ENCODE data around the gene SNUPN.

SNUPN gene

GRCh38 chr15:75578173-75578947, 47.2 kb downstream of the SNUPN start:
- peaks cover 10% of the 10 kb centered on the region for H3K36me3 Mint-ChIP-seq (ENCODE audit: low read depth)
- peak overlapping the region; percentile 96 for H3K4me3 Mint-ChIP-seq
- DNase-seq, result peak; percentile 47
- H3K27ac Mint-ChIP-seq, result peak overlapping the region; percentile 90
- no peaks in the 10 kb centered on the region for H3K9me3 Mint-ChIP-seq
- no peak for TF ChIP-seq CTCF (IDR thresholded peaks at IDR 0.05)
- peaks cover 29% of the 10 kb centered on the region for H3K4me1 Mint-ChIP-seq
- H3K27me3 Mint-ChIP-seq (ENCODE audit: low read depth, poor library complexity), result no peaks in the 10 kb centered on the region

- no peaks in the 10 kb centered on the region for H3K9me3 Mint-ChIP-seq
- H3K27me3 Mint-ChIP-seq (ENCODE audit: low read depth, poor library complexity), result no peaks in the 10 kb centered on the region
- H3K27ac Mint-ChIP-seq, result peak overlapping the region; percentile 90
- H3K4me1 Mint-ChIP-seq, result peaks cover 34% of the 10 kb centered on the region
- H3K36me3 Mint-ChIP-seq (ENCODE audit: low read depth), result peaks cover 10% of the 10 kb centered on the region
- no peak for TF ChIP-seq CTCF (IDR thresholded peaks at IDR 0.05)
- DNase-seq, result no peak
- H3K4me3 Mint-ChIP-seq, result peak overlapping the region; percentile 96
Measured at GRCh38 chr15:75577401-75578172, 47.9 kb downstream of the SNUPN start.

GRCh38 chr15:75573648-75574384, 51.7 kb downstream of the SNUPN start:
- peak overlapping the region; percentile 29 for H3K4me3 Mint-ChIP-seq

DNA sequence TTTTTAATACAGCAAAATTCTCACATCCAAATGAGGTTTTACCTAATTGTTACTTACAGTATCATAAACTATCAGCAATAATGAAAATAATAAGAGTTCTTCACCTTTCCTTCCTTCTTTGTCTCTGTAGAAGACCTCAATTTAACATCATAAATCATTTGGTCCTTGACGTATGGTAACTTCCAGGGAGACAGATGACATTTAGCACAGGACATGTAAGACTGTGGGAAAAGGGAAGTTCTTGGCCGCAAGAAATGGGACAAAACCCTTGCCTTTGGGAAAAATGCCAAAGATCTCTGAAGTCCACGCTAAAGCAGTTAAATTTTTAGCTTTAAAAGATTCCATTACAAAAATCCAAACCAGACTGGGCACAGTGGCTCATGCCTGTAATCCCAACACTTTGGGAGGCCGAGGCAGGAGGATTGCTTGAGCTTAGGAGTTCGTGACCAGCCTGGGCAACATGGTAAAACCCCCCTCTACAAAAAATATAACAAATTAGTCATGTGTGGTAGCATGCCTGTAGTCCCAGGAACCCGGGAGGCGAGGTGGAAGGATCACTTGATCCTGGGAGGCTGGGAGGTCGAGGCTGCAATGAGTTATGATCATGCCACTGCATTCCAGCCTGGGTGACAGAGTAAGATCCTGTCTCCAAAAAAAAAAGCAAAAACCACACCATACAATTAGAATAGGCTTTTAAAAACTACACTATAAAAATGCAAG, 55.2 kb downstream of the SNUPN start:
- TF ChIP-seq CTCF (IDR thresholded peaks at IDR 0.05), result no peak

More at GRCh38 chr15:75573648-75574384, 51.7 kb downstream of the SNUPN start:
- no peak for TF ChIP-seq CTCF (IDR thresholded peaks at IDR 0.05)
- DNase-seq, result no peak
- Mint-ChIP-seq H3K9me3 (peaks cover 4% of the 10 kb centered on the region), H3K4me1 (peaks cover 33% of the 10 kb centered on the region), H3K27me3 (ENCODE audit: low read depth, poor library complexity) (no peaks in the 10 kb centered on the region), H3K27ac (peak overlapping the region; percentile 94), H3K36me3 (ENCODE audit: low read depth) (peaks cover 27% of the 10 kb centered on the region)

DNA sequence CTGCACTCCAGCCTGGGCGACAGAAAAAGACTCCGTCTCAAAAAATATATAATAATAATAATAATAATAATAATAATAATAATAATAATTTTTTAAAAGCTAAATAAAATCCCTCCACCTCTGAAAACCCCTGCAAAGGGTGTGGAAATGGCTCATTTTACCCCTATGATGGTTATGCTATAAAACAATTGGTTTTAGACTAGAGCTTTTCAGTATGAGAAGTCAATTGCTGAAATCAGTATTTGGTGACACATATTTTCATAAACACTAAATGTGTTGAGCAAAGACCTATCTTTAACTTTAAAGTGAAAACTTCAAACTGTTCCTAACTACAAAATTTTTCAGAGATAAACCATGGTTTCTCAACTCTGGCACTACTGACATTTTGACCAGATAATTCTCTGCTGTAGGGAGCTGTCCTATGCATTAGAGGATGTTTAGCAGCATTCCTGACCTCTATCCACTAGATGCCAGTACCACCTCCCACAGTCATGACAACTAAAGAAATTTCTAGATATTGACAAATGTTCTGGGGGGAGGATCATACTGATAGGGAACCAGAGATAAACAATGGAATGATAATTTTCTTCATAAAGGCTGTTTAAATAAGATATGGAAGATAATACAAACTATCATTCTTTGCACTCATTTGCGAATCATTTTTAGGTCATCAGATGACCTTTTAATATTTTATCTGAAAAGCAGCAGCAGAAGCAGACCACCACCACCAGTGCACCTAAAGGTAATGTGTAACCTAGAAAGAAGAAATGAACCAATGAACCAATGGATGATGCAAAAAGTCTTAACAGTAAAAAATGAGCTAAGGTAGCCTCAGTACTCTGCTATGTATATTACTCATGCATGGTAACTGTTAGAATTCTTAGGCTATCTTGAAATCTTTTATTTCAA, 60.2 kb downstream of the SNUPN start:
- H3K4me3 Mint-ChIP-seq, result no peak overlapping the region
- H3K4me1 Mint-ChIP-seq, result no peaks in the 10 kb centered on the region
- no peak for DNase-seq
- no peak overlapping the region for H3K27ac Mint-ChIP-seq
- no peaks in the 10 kb centered on the region for H3K27me3 Mint-ChIP-seq (ENCODE audit: low read depth, poor library complexity)
- no peak for TF ChIP-seq CTCF (IDR thresholded peaks at IDR 0.05)
- peaks cover 49% of the 10 kb centered on the region for H3K36me3 Mint-ChIP-seq (ENCODE audit: low read depth)
- H3K9me3 Mint-ChIP-seq, result peaks cover 13% of the 10 kb centered on the region

More for the DNA sequence above, 55.2 kb downstream of the SNUPN start:
- Mint-ChIP-seq H3K4me1 (peaks cover 22% of the 10 kb centered on the region), H3K4me3 (no peak overlapping the region), H3K27me3 (ENCODE audit: low read depth, poor library complexity) (no peaks in the 10 kb centered on the region), H3K36me3 (ENCODE audit: low read depth) (peaks cover 38% of the 10 kb centered on the region), H3K27ac (no peak overlapping the region), H3K9me3 (peaks cover 4% of the 10 kb centered on the region)
- DNase-seq, result no peak
